ENCODE measurements around the gene LRRC18. TPM values are rescaled to one million over a fixed set of nuclear protein-coding genes. Genes with fewer than 3 reads are reported as not detected.

Gene LRRC18
- total RNA-seq, 1 experiment from 2014 or later, result not detected

- in situ Hi-C loops (cut with HindIII; ENCODE audit: low sequenced_read_pairs), result no loop called here
- DNase-seq (ENCODE audit: low spot score), result no peak
These were observed 48.5 kb downstream of the LRRC18 start for GRCh38 chr10:48890888-48891850.

- in situ Hi-C loops (cut with HindIII; ENCODE audit: low sequenced_read_pairs), result no loop called here
- DNase-seq (ENCODE audit: low spot score), result no peak
These were observed 51.7 kb downstream of the LRRC18 start for GRCh38 chr10:48887982-48888381.

GRCh38 chr10:48885376-48885775 lies 54.3 kb downstream of the LRRC18 start:
- DNase-seq (ENCODE audit: low spot score), result peak; percentile 9
- in situ Hi-C loops (cut with HindIII; ENCODE audit: low sequenced_read_pairs), result no loop called here

GRCh38 chr10:48884179-48885045 lies 55.2 kb downstream of the LRRC18 start:
- in situ Hi-C loops (cut with HindIII; ENCODE audit: low sequenced_read_pairs), result no loop called here
- DNase-seq (ENCODE audit: low spot score), result no peak

GRCh38 chr10:48883701-48884100 lies 55.9 kb downstream of the LRRC18 start:
- in situ Hi-C loops (cut with HindIII; ENCODE audit: low sequenced_read_pairs), result no loop called here
- no peak for DNase-seq (ENCODE audit: low spot score)

GRCh38 chr10:48882881-48883280 lies 56.8 kb downstream of the LRRC18 start:
- no peak for DNase-seq (ENCODE audit: low spot score)

GRCh38 chr10:48881937-48882336 lies 57.7 kb downstream of the LRRC18 start:
- in situ Hi-C loops (cut with HindIII; ENCODE audit: low sequenced_read_pairs), result no loop called here
- DNase-seq (ENCODE audit: low spot score), result no peak

More at GRCh38 chr10:48882881-48883280, 56.8 kb downstream of the LRRC18 start:
- in situ Hi-C loops (cut with HindIII; ENCODE audit: low sequenced_read_pairs), result no loop called here

GRCh38 chr10:48880016-48880705 lies 59.5 kb downstream of the LRRC18 start:
- in situ Hi-C loops (cut with HindIII; ENCODE audit: low sequenced_read_pairs), result no loop called here
- peak; percentile 79 for DNase-seq (ENCODE audit: low spot score)

- peak; percentile 82 for DNase-seq (ENCODE audit: low spot score)
- in situ Hi-C loops (cut with HindIII; ENCODE audit: low sequenced_read_pairs), result no loop called here
These were observed 60.2 kb downstream of the LRRC18 start for GRCh38 chr10:48879451-48879850.

- DNase-seq (ENCODE audit: low spot score), result no peak
- in situ Hi-C loops (cut with HindIII; ENCODE audit: low sequenced_read_pairs), result no loop called here
These were observed 61.5 kb downstream of the LRRC18 start for GRCh38 chr10:48878091-48878490.

- no peak for DNase-seq (ENCODE audit: low spot score)
- in situ Hi-C loops (cut with HindIII; ENCODE audit: low sequenced_read_pairs), result no loop called here
These were observed 67.4 kb downstream of the LRRC18 start for GRCh38 chr10:48872234-48872633.

Other genes starting within 250 kb of the LRRC18 start
- not detected in 2 replicates for gene VSTM4, start 175.7 kb upstream of the LRRC18 start, total RNA-seq (2014; rRNA removed; shearing (Covaris generic))
- not detected in 2 replicates for gene FAM170B, start 194.2 kb upstream of the LRRC18 start, total RNA-seq (2014; rRNA removed; shearing (Covaris generic))
- gene TMEM273, start 248.6 kb upstream of the LRRC18 start, total RNA-seq (2014; rRNA removed; shearing (Covaris generic)), result not detected in 2 replicates

Measured in G401 (cell line).